Measurements from ENCODE around the gene TMSB4X.

DNA sequence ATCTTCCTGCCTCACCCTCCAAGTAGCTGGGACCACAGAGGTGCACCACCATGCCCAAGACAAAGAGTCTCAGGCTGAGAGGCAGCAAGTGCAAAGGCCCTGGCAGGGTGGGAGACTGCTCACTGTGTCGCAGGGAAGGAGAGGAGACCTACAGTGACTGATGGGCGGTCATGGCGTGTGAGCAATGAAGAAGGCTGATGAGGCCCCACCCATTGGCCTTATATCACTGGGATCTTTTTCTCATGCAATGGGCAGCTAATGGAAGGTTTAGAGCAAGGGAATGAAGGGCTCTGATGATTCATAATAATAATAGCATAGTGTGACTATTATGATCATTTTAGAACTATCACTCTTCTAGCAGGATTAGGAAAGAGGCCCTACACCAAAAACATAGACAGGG, 48.7 kb downstream of the TMSB4X start:
- TF ChIP-seq EZH2 (IDR thresholded peaks at IDR 0.05; ENCODE audit: insufficient read depth, poor library complexity, severe bottlenecking) (no peak), EZH2phosphoT487 (IDR thresholded peaks at IDR 0.05; ENCODE audit: insufficient read depth, low read depth) (no peak)
